Measurements from ENCODE around the gene DAND5. TPM values are rescaled to one million over a fixed set of nuclear protein-coding genes. Genes with fewer than 3 reads are reported as not detected.
"Not testable (repeated sequence)": the region's sequence is repeated elsewhere in the genome, so short reads cannot be mapped to it uniquely, and the experiment has no call there.

The DAND5 gene
- total RNA-seq, 2 experiments from 2014 or later: 0.13 to 0.15 TPM

DNA sequence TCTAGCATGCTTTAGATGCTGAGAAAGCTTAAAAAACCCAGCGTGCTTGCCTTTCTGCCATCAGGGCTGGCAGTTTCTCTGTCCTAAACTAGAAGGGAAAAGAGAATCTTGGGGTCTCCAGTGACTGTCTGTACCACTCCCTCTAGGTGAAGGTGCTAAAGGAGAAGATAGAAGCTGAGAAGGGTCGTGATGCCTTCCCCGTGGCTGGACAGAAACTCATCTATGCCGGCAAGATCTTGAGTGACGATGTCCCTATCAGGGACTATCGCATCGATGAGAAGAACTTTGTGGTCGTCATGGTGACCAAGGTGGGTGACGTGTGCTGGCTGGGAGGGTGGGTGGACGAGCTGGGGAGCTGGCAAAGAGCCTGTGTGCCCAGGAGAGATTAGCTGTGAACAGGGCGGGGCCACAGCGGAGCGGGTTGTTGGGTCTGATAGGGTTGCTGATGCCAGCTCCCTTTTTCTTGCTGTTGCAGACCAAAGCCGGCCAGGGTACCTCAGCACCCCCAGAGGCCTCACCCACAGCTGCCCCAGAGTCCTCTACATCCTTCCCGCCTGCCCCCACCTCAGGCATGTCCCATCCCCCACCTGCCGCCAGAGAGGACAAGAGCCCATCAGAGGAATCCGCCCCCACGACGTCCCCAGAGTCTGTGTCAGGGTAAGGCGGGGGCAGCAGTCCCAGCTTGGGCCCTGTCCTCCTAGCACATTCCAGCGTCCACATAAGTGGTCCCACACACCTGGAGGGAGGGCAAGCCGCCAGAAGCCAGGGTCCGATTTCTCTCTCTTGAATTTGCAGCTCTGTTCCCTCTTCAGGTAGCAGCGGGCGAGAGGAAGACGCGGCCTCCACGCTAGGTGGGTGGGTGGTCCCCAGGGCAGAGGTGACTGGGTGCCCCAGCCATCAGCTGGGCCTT is 21.4 kb upstream of the DAND5 start:
- no peaks in the 10 kb centered on the region for H3K9me3 Mint-ChIP-seq
- no peak for DNase-seq
- H3K27ac Mint-ChIP-seq: no peak overlapping the region
- peaks cover 83% of the 10 kb centered on the region for H3K36me3 Mint-ChIP-seq (ENCODE audit: low read depth)
- H3K27me3 Mint-ChIP-seq: no peaks in the 10 kb centered on the region
- ChIA-PET POLR2A (interaction anchor here (0.9 to 5.4 kb wide), 5 partner anchors 7 to 156 kb away, joined by 3 to 43 read pairs (median 6); partner anchors contain the start of genes FARSA, GADD45GIP1 and JUNB), CTCF (interaction anchor here (1.4 to 1.8 kb wide), 2 partner anchors 17 to 114 kb away, joined by 3 to 8 read pairs; no protein-coding TSS in a partner anchor)
- no peak overlapping the region for H3K4me3 Mint-ChIP-seq
- H3K4me1 Mint-ChIP-seq: peaks cover 62% of the 10 kb centered on the region

- ChIA-PET POLR2A (interaction anchor here (1.5 to 5.4 kb wide), 2 partner anchors 6 to 157 kb away, joined by 6 to 43 read pairs; partner anchors contain the start of genes GADD45GIP1 and JUNB), CTCF (interaction anchor here (1.0 to 1.8 kb wide), 3 partner anchors 17 to 113 kb away, joined by 3 to 8 read pairs (median 3); no protein-coding TSS in a partner anchor)
- no peak overlapping the region for H3K27ac Mint-ChIP-seq
- H3K4me1 Mint-ChIP-seq: peaks cover 56% of the 10 kb centered on the region
- no peaks in the 10 kb centered on the region for H3K9me3 Mint-ChIP-seq
- peaks cover 82% of the 10 kb centered on the region for H3K36me3 Mint-ChIP-seq (ENCODE audit: low read depth)
- H3K4me3 Mint-ChIP-seq: no peak overlapping the region
- no peaks in the 10 kb centered on the region for H3K27me3 Mint-ChIP-seq
- DNase-seq: no peak
These were observed 20.6 kb upstream of the DAND5 start for GRCh38 chr19:12948612-12949362.

DNA sequence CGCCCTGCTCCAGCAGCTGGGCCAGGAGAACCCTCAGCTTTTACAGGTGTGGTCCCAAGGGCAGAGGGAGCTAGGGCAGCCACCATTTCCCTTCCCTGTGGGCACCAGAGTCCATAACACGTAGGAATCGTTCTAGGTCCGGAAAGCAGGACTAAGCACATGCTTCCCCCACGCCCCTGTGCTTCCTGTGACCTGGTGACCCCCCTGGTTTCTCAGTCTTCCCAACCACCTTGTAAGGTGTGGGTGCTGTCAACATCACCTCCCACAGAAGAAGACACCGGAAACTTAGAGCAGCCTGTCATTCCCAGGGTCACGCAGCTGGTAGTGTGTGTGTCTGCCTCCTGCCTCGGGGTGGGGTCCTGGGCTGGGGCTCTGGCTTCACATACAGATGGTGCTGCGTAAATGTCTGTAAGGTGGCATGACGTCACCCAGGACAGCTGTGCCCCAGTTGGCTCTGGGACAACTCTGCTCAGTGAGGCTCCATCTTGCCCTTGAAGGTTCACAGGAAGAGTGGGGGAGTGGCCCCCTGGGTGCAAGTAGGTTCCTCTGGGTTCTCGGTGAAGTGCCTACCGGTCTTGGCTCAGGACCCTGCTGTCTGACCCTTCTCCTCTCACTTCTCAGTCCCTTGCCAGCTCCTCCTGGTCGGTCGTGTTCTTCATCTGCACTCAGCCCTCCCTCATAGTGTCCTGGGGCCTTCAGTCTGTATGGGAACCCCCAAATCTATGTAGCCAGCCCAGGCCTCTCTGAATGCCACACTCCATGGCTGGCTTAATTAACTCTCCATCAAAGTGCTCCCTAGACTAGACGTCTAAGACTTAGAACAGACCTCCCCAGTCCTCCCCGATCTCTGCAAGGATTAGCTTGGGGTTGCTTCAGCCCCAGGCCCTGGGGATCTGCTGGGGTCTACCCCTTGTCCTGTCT is 19.8 kb upstream of the DAND5 start:
- ChIA-PET CTCF (interaction anchor here (1.0 kb wide), 1 partner anchor 16 kb away, joined by 3 read pairs; no protein-coding TSS in a partner anchor), POLR2A (interaction anchor here (0.7 to 1.0 kb wide), 2 partner anchors 17 to 36 kb away, joined by 4 to 6 read pairs; partner anchors contain the start of gene FARSA)
- Mint-ChIP-seq H3K4me3 (no peak overlapping the region), H3K9me3 (no peaks in the 10 kb centered on the region), H3K4me1 (peaks cover 56% of the 10 kb centered on the region), H3K27ac (no peak overlapping the region), H3K27me3 (no peaks in the 10 kb centered on the region), H3K36me3 (ENCODE audit: low read depth) (peaks cover 80% of the 10 kb centered on the region)
- no peak for DNase-seq

DNA sequence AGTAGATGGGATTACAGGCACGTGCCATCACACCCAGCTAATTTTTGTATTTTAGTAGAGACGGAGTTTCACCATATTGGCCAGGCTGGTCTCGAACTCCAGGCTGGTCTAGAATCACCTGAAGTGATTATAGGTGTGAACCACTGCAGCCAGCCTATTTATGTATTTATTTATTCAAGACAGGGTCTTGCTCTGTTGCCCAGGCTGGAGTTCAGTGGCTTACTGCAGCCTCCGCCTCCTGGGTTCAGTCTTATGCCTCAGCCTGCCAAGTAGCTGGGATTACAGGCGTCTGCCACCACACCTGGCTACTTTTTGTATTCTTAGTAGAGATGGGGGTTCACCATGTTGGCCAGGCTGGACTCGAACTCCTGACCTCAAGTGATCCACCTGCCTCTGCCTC is 17.3 kb upstream of the DAND5 start:
- not testable (repeated sequence) for H3K4me3 Mint-ChIP-seq, H3K9me3 Mint-ChIP-seq, H3K27me3 Mint-ChIP-seq, DNase-seq
- H3K4me1 Mint-ChIP-seq: peaks cover 55% of the 10 kb centered on the region
- H3K36me3 Mint-ChIP-seq (ENCODE audit: low read depth): peaks cover 69% of the 10 kb centered on the region
- H3K27ac Mint-ChIP-seq: peak overlapping the region; percentile 23
- ChIA-PET CTCF (interaction anchor here (5.4 kb wide), 1 partner anchor 13 kb away, joined by 45 read pairs; no protein-coding TSS in a partner anchor), POLR2A (interaction anchor here (1.0 to 2.4 kb wide), 3 partner anchors 14 to 67 kb away, joined by 3 to 8 read pairs (median 4); no protein-coding TSS in a partner anchor)

DNA sequence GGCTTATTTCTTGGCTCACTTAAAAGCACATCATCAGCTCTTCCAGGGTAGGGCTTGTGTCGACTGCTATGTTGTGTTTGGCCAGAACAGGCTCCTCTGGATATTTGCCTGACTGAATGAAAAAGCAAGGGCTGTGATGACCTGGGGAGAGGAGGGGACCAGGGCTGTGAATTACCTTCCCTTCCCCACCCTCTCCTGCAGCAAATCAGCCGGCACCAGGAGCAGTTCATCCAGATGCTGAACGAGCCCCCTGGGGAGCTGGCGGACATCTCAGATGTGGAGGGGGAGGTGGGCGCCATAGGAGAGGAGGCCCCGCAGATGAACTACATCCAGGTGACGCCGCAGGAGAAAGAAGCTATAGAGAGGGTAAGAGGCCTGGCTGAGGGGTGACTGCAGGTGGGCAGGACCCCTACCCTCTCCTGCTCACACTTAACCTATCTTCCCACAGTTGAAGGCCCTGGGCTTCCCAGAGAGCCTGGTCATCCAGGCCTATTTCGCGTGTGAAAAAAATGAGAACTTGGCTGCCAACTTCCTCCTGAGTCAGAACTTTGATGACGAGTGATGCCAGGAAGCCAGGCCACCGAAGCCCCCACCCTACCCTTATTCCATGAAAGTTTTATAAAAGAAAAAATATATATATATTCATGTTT is 16.8 kb upstream of the DAND5 start:
- H3K27me3 Mint-ChIP-seq: no peaks in the 10 kb centered on the region
- ChIA-PET CTCF (interaction anchor here (1.4 to 5.4 kb wide), 2 partner anchors 12 to 67 kb away, joined by 3 to 45 read pairs; no protein-coding TSS in a partner anchor), POLR2A (interaction anchor here (1.0 to 5.1 kb wide), 5 partner anchors 6 to 68 kb away, joined by 3 to 43 read pairs (median 4); partner anchors contain the start of gene RAD23A)
- H3K9me3 Mint-ChIP-seq: no peaks in the 10 kb centered on the region
- DNase-seq: no peak
- H3K4me1 Mint-ChIP-seq: peaks cover 51% of the 10 kb centered on the region
- no peak overlapping the region for H3K27ac Mint-ChIP-seq
- H3K4me3 Mint-ChIP-seq: no peak overlapping the region
- H3K36me3 Mint-ChIP-seq (ENCODE audit: low read depth): peaks cover 68% of the 10 kb centered on the region

- no peak for DNase-seq
- Mint-ChIP-seq H3K9me3 (no peaks in the 10 kb centered on the region), H3K27ac (no peak overlapping the region), H3K27me3 (no peaks in the 10 kb centered on the region), H3K36me3 (ENCODE audit: low read depth) (peaks cover 62% of the 10 kb centered on the region), H3K4me3 (no peak overlapping the region), H3K4me1 (peaks cover 49% of the 10 kb centered on the region)
- ChIA-PET POLR2A (interaction anchor here (0.9 to 5.1 kb wide), 8 partner anchors 7 to 146 kb away, joined by 3 to 43 read pairs (median 4); partner anchors contain the start of genes FARSA and RAD23A), CTCF (interaction anchor here (1.4 to 5.4 kb wide), 2 partner anchors 11 to 68 kb away, joined by 3 to 45 read pairs; no protein-coding TSS in a partner anchor)
These were observed 16.1 kb upstream of the DAND5 start for GRCh38 chr19:12953138-12953798.

DNA sequence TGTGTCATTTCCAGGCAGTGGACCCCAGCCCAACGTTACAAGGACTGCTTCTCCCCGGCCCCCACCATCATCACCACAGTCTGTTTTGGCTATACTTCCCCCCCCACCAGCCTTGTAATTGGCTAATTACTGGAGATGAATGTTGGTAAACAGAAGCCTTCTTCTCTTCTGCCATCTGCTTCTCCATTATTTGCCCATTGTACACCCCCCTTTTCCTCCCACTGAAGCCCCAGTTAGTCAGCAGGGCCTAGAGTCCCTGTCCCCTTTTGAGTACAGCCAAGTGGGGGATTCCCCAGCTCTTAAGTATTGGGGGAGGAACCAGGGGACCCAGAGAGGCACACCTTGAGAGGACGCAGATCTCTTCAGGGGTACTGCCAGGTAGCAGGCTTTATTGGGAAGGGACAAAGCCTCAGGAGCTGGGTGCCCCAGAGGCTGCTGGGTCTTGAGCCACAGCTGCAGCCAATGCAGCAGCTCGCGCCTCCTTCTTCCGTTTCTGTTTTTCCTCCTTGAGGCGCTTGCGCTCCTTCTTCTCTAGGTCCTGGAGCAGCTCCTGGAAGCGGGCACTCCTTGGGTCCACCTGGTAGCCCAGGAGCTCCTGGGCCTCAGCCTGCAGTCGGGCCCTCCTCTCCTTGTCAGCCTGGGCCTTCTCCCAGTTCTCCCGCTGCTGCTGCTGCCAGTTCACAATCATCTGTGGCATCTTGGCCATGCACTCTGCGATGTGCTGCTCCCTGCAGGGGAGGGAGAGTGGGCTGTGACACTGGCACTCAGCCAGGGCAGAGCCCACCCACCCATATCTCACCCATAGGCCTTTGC is 15.4 kb upstream of the DAND5 start:
- peak overlapping the region; percentile 80 for H3K27ac Mint-ChIP-seq
- POLR2A ChIA-PET: interaction anchor here (0.8 to 5.1 kb wide), 11 partner anchors 8 to 161 kb away, joined by 3 to 43 read pairs (median 4); partner anchors contain the start of genes CALR, FARSA and RAD23A

DNA sequence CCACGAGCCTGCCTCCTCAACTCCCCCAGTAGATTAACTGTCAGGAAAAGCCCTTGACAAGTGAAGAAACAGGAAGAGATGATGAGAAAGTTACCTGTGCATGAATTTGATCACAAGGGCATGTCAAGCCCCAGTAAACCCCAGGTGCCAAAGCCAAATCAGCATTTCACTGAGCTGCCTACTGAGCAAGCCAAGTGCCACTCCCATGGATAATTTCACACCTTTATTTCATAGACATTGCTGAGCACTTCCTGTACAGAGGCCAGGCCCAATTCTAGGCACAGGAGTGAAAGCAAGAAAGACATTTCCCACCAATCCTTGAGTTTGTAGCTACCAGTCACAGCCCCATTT is 14.8 kb upstream of the DAND5 start:
- ChIA-PET POLR2A (interaction anchor here (0.8 to 5.1 kb wide), 8 partner anchors 8 to 161 kb away, joined by 3 to 43 read pairs (median 8); partner anchors contain the start of genes CALR, FARSA and RAD23A), CTCF (interaction anchor here (1.2 to 5.4 kb wide), 4 partner anchors 8 to 22 kb away, joined by 3 to 45 read pairs (median 4); partner anchors contain the start of gene RAD23A)
- Mint-ChIP-seq H3K36me3 (ENCODE audit: low read depth) (peaks cover 50% of the 10 kb centered on the region), H3K9me3 (no peaks in the 10 kb centered on the region), H3K4me3 (no peak overlapping the region), H3K4me1 (peaks cover 45% of the 10 kb centered on the region), H3K27ac (peak overlapping the region; percentile 80), H3K27me3 (no peaks in the 10 kb centered on the region)
- DNase-seq: no peak

More for the DNA sequence above, 15.4 kb upstream of the DAND5 start:
- no peaks in the 10 kb centered on the region for H3K9me3 Mint-ChIP-seq
- peaks cover 45% of the 10 kb centered on the region for H3K4me1 Mint-ChIP-seq
- H3K4me3 Mint-ChIP-seq: no peak overlapping the region
- H3K36me3 Mint-ChIP-seq (ENCODE audit: low read depth): peaks cover 56% of the 10 kb centered on the region
- DNase-seq: no peak
- CTCF ChIA-PET: interaction anchor here (1.2 to 5.4 kb wide), 5 partner anchors 8 to 69 kb away, joined by 3 to 45 read pairs (median 4); partner anchors contain the start of gene RAD23A
- no peaks in the 10 kb centered on the region for H3K27me3 Mint-ChIP-seq

- H3K4me3 Mint-ChIP-seq: peak overlapping the region; percentile 85
- ChIA-PET CTCF (interaction anchor here (1.2 to 5.4 kb wide), 2 partner anchors 9 kb away, joined by 4 to 45 read pairs; partner anchors contain the start of gene RAD23A), POLR2A (interaction anchor here (2.3 to 5.1 kb wide), 4 partner anchors 9 to 22 kb away, joined by 11 to 43 read pairs (median 14); partner anchors contain the start of genes CALR, FARSA and RAD23A)
- DNase-seq, H3K27me3 Mint-ChIP-seq, H3K9me3 Mint-ChIP-seq: not testable (repeated sequence)
- peaks cover 41% of the 10 kb centered on the region for H3K36me3 Mint-ChIP-seq (ENCODE audit: low read depth)
- peaks cover 41% of the 10 kb centered on the region for H3K4me1 Mint-ChIP-seq
- peak overlapping the region; percentile 80 for H3K27ac Mint-ChIP-seq
These were observed 13.8 kb upstream of the DAND5 start for GRCh38 chr19:12955575-12955974.

GRCh38 chr19:12955996-12956395 is 13.4 kb upstream of the DAND5 start:
- DNase-seq: no peak

More at GRCh38 chr19:12955996-12956395, 13.4 kb upstream of the DAND5 start:
- Mint-ChIP-seq H3K9me3 (no peaks in the 10 kb centered on the region), H3K27me3 (peaks cover 2% of the 10 kb centered on the region), H3K36me3 (ENCODE audit: low read depth) (peaks cover 37% of the 10 kb centered on the region), H3K4me1 (peaks cover 37% of the 10 kb centered on the region), H3K4me3 (peak overlapping the region; percentile 85), H3K27ac (peak overlapping the region; percentile 80)
- POLR2A ChIA-PET: interaction anchor here (0.8 to 5.1 kb wide), 8 partner anchors 9 to 212 kb away, joined by 3 to 43 read pairs (median 10); partner anchors contain the start of genes CALR, FARSA, GCDH and RAD23A
- CTCF ChIA-PET: interaction anchor here (1.0 to 5.4 kb wide), 2 partner anchors 9 to 21 kb away, joined by 3 to 45 read pairs; no protein-coding TSS in a partner anchor
